ENCODE measurements around the gene SYNDIG1.

Gene SYNDIG1

GRCh38 chr20:24531631-24532419 is 62.4 kb downstream of the SYNDIG1 start:
- no peak for DNase-seq (ENCODE audit: extremely low spot score)
- CTCF ChIA-PET: no interaction called here
- TF ChIP-seq ARNT (IDR thresholded peaks at IDR 0.05) (no peak), ELF4 (IDR thresholded peaks at IDR 0.05) (no peak), FOXA1 (IDR thresholded peaks at IDR 0.05) (no peak), LEF1 (IDR thresholded peaks at IDR 0.05; ENCODE audit: borderline replicate concordance) (no peak), L3MBTL2 (conservative IDR thresholded peaks at IDR 0.05) (no peak), PKNOX1 (IDR thresholded peaks at IDR 0.05) (no peak), FOXK2 (IDR thresholded peaks at IDR 0.05) (no peak), BHLHE40 (IDR thresholded peaks at IDR 0.05; ENCODE audit: borderline replicate concordance) (no peak), HDGF (IDR thresholded peaks at IDR 0.05; ENCODE audit: borderline replicate concordance) (no peak)
- POLR2A ChIA-PET: no interaction called here

- no peak for TF ChIP-seq ARNT (IDR thresholded peaks at IDR 0.05)
- no peak for TF ChIP-seq LEF1 (IDR thresholded peaks at IDR 0.05; ENCODE audit: borderline replicate concordance)
- TF ChIP-seq CTBP1 (IDR thresholded peaks at IDR 0.05; ENCODE audit: borderline replicate concordance): no peak
- TF ChIP-seq ELF4 (IDR thresholded peaks at IDR 0.05): no peak
- TF ChIP-seq PKNOX1 (IDR thresholded peaks at IDR 0.05): no peak
- ChIA-PET POLR2A (no interaction called here), CTCF (no interaction called here)
- DNase-seq (ENCODE audit: extremely low spot score): no peak
Observed at GRCh38 chr20:24533449-24533848, 64.0 kb downstream of the SYNDIG1 start.

- TF ChIP-seq NFRKB (IDR thresholded peaks at IDR 0.05) (no peak), TARDBP (IDR thresholded peaks at IDR 0.05) (no peak), ELF4 (IDR thresholded peaks at IDR 0.05) (no peak), LEF1 (IDR thresholded peaks at IDR 0.05; ENCODE audit: borderline replicate concordance) (no peak), CTBP1 (IDR thresholded peaks at IDR 0.05; ENCODE audit: borderline replicate concordance) (no peak), FOXK2 (IDR thresholded peaks at IDR 0.05) (no peak), ZNF384 (IDR thresholded peaks at IDR 0.05) (no peak), ARNT (IDR thresholded peaks at IDR 0.05) (no peak), FOXA1 (IDR thresholded peaks at IDR 0.05) (no peak), SUZ12 (IDR thresholded peaks at IDR 0.05) (no peak), BHLHE40 (IDR thresholded peaks at IDR 0.05; ENCODE audit: borderline replicate concordance) (no peak), SP1 (IDR thresholded peaks at IDR 0.05) (no peak), FOXM1 (IDR thresholded peaks at IDR 0.05; ENCODE audit: borderline replicate concordance) (no peak), HDGF (IDR thresholded peaks at IDR 0.05; ENCODE audit: borderline replicate concordance) (no peak), PKNOX1 (IDR thresholded peaks at IDR 0.05) (no peak), L3MBTL2 (conservative IDR thresholded peaks at IDR 0.05) (no peak)
- ChIA-PET CTCF (no interaction called here), POLR2A (no interaction called here)
- no peak for DNase-seq (ENCODE audit: extremely low spot score)
Observed at GRCh38 chr20:24534282-24534681, 64.9 kb downstream of the SYNDIG1 start.

- DNase-seq (ENCODE audit: extremely low spot score): no peak
- CTCF ChIA-PET: no interaction called here
- TF ChIP-seq ELF4 (IDR thresholded peaks at IDR 0.05) (no peak), BHLHE40 (IDR thresholded peaks at IDR 0.05; ENCODE audit: borderline replicate concordance) (no peak), LEF1 (IDR thresholded peaks at IDR 0.05; ENCODE audit: borderline replicate concordance) (no peak), FOXM1 (IDR thresholded peaks at IDR 0.05; ENCODE audit: borderline replicate concordance) (no peak), FOXK2 (IDR thresholded peaks at IDR 0.05) (no peak), CTBP1 (IDR thresholded peaks at IDR 0.05; ENCODE audit: borderline replicate concordance) (no peak), ZNF384 (IDR thresholded peaks at IDR 0.05) (no peak), PKNOX1 (IDR thresholded peaks at IDR 0.05) (no peak), SP1 (IDR thresholded peaks at IDR 0.05) (no peak), SUZ12 (IDR thresholded peaks at IDR 0.05) (no peak), L3MBTL2 (conservative IDR thresholded peaks at IDR 0.05) (no peak), HDGF (IDR thresholded peaks at IDR 0.05; ENCODE audit: borderline replicate concordance) (no peak), FOXA1 (IDR thresholded peaks at IDR 0.05) (no peak), ARNT (IDR thresholded peaks at IDR 0.05) (no peak), NFRKB (IDR thresholded peaks at IDR 0.05) (no peak), TARDBP (IDR thresholded peaks at IDR 0.05) (no peak)
- POLR2A ChIA-PET: no interaction called here
Observed at GRCh38 chr20:24535941-24536730, 66.7 kb downstream of the SYNDIG1 start.

GRCh38 chr20:24537210-24537609 is 67.8 kb downstream of the SYNDIG1 start:
- CTCF ChIA-PET: no interaction called here

More at GRCh38 chr20:24537210-24537609, 67.8 kb downstream of the SYNDIG1 start:
- TF ChIP-seq NFRKB (IDR thresholded peaks at IDR 0.05) (no peak), BHLHE40 (IDR thresholded peaks at IDR 0.05; ENCODE audit: borderline replicate concordance) (no peak), L3MBTL2 (conservative IDR thresholded peaks at IDR 0.05) (no peak), HDGF (IDR thresholded peaks at IDR 0.05; ENCODE audit: borderline replicate concordance) (no peak), SUZ12 (IDR thresholded peaks at IDR 0.05) (no peak), FOXM1 (IDR thresholded peaks at IDR 0.05; ENCODE audit: borderline replicate concordance) (no peak), FOXA1 (IDR thresholded peaks at IDR 0.05) (no peak), CTBP1 (IDR thresholded peaks at IDR 0.05; ENCODE audit: borderline replicate concordance) (no peak), ARNT (IDR thresholded peaks at IDR 0.05) (no peak), TARDBP (IDR thresholded peaks at IDR 0.05) (no peak), ZNF384 (IDR thresholded peaks at IDR 0.05) (no peak), SP1 (IDR thresholded peaks at IDR 0.05) (no peak), FOXK2 (IDR thresholded peaks at IDR 0.05) (no peak), LEF1 (IDR thresholded peaks at IDR 0.05; ENCODE audit: borderline replicate concordance) (no peak), PKNOX1 (IDR thresholded peaks at IDR 0.05) (no peak)
- POLR2A ChIA-PET: no interaction called here
- DNase-seq (ENCODE audit: extremely low spot score): no peak
